ENCODE results near the gene C10orf53.

The C10orf53 gene

DNA sequence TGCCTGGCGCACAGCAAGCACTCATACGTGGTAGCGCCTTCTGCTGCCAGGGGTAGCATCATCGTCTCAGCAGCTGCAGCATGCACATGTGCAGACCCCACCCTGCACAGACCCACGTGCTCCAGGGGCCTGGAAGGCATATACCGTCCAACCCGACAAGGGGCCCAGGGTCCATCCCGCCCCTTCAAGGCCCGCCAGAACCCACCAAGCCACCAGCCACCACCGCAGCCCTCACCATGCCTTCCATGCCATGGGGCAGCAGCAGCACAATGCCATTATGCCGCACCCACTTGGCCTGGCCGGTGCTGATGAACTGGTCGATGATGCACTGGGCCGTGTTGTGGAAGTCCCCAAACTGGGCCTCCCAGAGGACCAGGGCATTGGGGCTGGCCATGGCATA lies 60.0 kb downstream of the C10orf53 start:
- no peak for DNase-seq

DNA sequence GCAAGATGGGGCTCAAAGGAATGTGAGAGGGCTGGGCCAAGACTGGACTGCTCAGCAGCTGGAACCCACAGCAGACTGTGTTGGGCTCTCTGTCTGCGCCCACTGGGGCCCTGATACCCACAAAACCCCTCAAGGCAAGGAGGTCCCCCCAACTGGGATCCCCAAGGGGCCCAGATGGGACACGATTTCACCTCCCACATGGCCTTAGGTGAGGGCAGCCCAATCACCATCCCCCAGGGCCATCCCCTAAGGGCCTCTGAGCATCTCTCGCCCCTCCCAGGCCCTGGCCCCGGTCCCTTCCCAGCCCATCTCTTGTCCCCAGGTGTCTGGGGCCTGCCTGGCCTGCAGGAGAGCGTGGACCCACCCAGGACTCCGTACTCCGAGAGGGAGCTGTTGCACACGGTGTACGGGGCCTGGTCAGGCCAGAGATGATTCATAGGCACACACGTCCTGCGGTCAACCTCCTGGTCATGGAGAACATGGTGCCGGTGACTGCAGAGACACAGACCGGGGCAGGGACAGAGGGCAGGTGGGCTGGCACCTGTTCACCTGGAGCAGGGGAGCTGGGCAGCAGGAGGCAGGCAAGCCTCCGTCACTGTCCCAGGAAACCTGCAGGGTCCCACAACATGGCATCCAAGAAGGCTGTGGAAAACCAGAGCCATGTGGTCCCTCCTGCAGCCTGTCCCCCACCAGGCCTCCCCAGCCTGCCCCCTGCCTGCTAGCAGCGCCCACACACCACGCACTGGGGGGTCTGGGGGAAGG lies 61.1 kb downstream of the C10orf53 start:
- no peak for DNase-seq

DNA sequence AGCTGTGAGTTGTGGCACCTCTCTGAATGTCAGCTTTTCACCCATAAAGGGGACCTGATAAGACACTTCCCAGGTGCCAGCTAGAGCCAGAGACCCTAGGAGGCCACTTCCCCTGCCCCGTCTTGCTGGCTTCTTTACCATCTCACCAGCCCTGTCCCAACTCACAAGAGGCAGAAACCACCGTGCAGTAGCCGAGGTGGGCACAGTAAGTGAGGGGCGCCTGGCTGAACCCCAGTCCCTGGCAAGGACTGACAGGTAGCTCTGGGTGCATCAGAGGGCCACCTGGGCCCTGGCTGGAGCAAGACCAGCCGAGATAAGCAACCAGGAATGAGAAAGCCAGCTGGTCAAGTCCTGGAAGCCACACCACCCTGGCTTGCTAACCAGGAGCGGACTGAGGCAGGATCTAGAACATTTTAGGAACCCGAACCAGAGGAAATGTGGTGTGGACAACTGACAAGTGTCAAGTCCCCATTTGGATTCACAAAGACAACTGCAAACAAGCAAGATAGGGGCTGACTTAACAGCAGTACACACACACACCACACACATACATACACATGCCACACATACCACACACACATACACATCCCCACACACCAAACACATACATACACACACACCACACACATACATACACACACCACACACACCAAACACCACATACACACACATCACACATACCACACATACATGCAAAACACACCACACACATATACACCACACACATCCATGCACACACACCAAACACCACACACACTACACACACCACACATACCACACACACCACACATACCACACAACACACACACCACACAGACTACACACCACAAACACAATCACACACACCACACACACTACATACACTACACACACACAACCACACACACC lies 61.9 kb downstream of the C10orf53 start:
- no peak for DNase-seq

DNA sequence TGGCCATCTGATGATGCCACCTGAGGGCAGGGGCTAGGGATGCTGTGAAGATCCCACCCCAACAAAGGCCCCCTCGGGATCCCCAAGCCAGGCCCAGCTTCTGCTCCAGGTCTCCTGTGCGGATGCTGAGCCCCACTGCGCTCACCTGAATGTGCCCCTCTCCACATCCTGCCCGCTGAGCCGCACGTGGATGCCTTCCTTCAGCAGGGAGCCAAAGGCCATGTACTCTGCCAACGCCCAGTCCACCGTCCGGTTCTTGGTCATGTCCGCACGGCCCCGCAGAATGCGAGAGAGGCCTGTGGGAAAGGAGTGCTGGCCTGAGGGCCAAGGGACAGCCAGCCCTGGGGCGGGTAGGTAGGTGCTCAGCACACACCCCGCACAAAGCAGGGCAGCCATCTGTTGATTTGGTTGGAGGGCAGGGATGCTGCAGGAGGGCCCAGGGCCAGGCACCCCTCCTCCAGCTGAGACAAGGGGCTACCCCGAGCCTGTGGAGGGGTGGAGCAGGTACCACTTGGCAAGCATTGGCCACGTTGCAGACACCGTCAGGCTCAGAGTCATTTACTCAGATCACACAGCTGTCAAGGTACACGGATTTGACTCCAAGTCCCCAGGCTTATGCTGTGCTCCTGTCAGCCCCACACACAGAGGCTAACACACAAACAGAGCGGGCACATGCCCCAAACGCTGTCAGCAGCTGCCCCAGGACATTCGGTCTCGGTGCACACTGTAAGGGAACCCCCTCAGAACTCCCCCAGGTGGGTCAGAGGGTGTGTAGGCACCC lies 63.4 kb downstream of the C10orf53 start:
- no peak for DNase-seq

DNA sequence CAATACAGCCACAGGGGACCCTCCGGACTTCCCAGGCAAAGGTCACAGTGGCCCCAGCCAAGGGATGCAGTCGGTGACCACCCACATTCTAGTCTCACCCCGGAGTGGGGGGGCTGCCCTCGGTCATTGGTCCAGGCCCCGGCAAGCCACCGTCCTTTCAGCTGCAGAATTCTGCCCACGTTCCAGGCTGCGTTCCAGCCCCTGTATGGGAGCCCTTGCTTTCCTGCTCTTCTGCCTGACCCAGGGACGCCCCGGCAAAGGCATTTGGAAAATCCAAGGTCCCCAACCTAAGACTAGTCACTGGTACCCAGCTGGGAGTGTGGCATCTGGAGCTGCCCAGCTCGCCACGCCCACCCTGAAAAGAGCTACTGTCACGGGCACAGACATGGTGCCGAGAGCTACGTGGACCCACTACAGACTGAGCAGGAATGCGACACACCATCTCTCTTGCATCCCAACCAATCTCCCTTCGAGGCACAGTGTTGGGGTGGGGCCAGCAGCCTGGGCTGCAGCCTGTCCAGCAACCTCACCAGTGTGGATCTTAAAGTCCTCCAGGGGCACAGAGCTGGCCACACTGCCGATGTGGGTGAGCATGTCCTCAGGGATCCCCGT lies 64.1 kb downstream of the C10orf53 start:
- no peak for DNase-seq

DNA sequence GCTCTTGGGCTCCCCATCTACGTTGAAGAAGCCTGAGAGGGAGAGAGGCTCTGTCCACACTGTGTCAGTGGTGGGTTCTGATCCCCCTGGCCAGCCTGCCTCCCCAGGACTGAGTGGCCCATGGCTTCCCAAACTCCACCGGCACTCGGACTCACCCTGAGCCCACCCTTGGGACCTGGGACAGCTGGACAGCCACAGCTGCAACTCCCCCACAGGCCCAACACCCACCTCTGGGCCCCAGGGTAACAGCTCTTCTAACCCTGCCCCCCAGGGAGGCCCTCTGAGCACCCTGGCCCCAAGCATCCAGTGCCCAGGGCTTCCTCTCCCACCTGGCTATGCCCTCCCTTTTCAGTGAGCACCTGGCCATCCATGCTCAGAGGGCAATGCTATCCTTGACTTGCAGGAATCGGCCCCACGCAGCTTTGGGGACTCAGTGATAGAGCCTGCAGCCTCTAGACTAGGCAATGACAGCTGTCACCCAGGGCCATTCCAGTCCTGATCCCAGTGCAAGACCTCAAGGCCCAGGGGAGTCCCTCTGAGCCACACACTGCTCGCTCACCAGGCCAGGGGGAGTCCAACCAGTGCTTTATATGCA lies 64.7 kb downstream of the C10orf53 start:
- no peak for DNase-seq

DNA sequence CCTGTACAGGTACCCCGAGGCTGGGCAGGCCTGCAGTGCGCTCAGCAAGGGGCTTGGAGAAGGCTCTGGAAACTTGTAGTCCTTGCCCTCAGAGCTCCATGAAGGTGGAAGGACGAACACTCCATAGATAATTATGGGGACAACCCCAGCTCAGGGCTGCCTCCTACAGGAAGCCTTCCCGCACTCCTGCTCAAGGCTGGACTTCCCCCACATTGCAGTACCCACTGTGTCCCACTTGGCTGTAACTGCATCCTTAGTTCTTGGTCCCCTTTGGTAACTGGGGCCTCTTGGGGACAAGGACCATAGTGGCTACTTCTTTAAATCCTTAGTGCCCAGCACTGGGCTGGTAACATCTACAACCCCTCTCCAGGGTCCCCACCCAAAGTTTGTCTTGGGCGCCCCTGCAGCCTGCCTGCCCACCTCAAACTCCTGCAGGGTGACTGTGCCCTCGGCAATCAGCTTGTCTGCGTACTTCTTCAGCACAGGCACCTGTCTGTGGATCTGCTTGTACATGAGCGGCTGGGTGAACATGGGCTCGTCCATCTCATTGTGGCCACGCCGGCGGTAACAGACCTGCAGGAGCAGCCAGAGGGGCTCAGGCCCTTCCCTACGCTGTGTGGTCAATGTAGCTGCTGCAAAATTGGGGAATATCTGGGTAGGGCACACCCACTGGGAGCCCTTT lies 65.6 kb downstream of the C10orf53 start:
- DNase-seq = no peak

DNA sequence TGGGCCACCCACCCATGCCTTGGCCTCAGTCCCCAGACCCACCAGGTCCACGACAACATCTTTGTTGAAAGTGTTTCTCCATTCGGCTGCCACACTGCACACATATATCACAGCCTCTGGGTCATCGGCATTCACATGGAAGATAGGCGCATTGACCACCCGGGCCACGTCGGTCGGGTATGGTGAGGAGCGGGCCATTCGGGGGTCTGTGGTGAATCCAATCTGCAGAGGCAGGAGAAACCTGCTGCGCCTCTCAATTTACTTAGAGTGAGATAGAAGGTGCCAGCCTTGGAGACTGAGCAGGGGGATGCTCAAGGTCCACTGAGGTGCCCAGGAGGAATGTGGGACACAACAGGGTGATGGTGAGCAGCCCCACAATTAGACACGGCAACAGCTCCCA lies 66.3 kb downstream of the C10orf53 start:
- DNase-seq = no peak

DNA sequence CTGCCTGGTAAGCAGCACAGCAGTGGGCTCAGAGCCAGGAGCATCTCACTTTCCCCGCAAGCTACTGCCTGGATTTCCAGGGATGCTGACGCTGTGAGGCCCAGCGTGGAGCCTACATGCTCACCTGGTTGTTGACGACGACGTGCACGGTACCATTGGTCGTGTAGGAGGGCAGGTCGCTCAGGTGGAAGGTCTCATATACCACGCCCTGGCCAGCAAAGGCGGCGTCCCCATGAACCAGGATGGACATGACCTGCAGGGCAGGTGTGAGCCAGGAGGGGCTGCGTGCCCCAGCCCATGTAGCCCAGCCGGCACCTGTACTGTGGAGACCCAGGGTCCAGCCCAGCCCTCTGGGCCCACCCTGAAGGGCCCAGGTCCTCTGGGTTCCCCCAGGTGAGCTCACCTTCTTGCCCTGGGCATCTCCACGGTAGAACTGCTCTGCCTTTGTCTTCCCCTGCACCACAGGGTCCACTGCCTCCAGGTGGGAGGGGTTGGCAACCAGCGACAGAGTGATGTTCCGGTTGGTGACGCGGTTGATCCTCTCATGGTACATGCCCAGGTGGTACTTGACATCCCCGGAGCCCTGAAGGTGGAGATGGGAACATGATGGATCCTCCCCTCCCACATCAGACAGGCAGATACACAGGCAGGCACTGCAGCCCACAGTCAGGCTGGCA lies 67.3 kb downstream of the C10orf53 start:
- DNase-seq = no peak
